ENCODE data around the gene ZFHX2.

DNA sequence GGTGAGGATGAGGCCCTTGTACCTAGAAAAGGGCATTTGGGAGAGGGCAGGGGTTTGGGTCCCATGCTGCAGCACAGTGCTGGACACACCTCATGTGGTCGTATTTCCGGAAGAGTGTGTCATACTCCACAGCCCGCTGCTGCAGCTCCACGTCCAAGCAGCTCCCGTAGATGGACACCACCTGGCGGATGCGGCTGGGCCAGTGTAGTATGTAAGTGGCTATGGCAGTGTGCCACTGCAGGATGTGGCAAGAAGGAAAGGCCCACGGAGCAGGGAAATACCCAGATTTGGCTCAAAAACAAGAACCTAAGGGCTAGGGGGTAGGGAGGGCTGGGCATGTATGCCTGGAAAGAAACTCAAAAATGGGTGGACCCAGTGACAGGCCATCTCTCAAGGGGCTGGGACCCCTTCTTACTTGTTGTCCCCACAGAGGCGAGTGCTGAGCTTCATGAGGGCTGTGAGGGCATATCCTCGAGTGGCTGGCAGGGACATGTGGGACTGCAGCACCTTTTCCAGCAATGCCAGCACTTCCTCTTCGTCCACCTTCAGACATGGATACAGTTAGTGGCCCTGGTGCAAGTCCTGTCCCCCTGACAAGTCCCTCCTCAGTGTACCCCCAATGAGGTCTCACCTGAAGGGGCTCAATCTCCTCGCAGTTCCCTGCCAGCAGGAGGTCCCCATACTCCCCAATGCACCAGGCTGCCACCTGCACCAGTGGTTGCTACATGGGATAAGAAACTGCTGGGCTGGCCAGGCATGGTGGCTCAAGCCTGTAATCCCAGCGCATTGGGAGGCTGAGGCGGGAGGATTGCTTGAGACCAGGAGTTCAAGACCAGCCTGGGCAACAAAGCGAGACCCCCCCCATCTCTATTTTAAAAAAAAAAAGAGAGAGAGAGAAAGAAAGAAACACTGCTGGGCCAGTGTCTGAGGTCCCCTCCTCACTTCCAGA is 10.6 kb upstream of the ZFHX2 start:
- TF ChIP-seq, protein P1, sequence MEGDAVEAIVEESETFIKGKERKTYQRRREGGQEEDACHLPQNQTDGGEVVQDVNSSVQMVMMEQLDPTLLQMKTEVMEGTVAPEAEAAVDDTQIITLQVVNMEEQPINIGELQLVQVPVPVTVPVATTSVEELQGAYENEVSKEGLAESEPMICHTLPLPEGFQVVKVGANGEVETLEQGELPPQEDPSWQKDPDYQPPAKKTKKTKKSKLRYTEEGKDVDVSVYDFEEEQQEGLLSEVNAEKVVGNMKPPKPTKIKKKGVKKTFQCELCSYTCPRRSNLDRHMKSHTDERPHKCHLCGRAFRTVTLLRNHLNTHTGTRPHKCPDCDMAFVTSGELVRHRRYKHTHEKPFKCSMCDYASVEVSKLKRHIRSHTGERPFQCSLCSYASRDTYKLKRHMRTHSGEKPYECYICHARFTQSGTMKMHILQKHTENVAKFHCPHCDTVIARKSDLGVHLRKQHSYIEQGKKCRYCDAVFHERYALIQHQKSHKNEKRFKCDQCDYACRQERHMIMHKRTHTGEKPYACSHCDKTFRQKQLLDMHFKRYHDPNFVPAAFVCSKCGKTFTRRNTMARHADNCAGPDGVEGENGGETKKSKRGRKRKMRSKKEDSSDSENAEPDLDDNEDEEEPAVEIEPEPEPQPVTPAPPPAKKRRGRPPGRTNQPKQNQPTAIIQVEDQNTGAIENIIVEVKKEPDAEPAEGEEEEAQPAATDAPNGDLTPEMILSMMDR (IDR thresholded peaks at IDR 0.05; ENCODE audit: low read depth, low read length): no peak
- no peak for TF ChIP-seq EZH2phosphoT487 (IDR thresholded peaks at IDR 0.05; ENCODE audit: low read depth)
